Activated T-helper 1 cell treated with anti-CD3 and anti-CD28 coated beads, Interleukin-12 subunit alpha, Interleukin-12 subunit beta, Interleukin-2, Interleukin-4 antibody, amounts not matched to agents 30 ng/mL and 10 ng/mL and 1 ng/mL, durations not matched to agents 14 hours and 24 hours and 36 hours (primary cell): ENCODE measurements around the gene ADCY1. TPM values are rescaled to one million over a fixed set of nuclear protein-coding genes. Genes with fewer than 3 reads are reported as not detected.

Source experiments
- DNase-seq: peaks from one replicate; pipeline ENCODE4 v3.0.0; 2021; ENCODE audit warnings: low spot score
- H3K27ac Mint-ChIP-seq: one replicate; pipeline ENCODE4 v1.8.0; 2021; ENCODE audit warnings: mild to moderate bottlenecking, mixed read lengths
- H3K27me3 Mint-ChIP-seq: one replicate; pipeline ENCODE4 v1.8.0; 2022; ENCODE audit warnings: mild to moderate bottlenecking, moderate library complexity, mixed read lengths; ENCODE audit not compliant: insufficient read depth
- H3K36me3 Mint-ChIP-seq: one replicate; pipeline ENCODE4 v1.8.0; 2021; ENCODE audit warnings: low read depth, mixed read lengths
- H3K4me1 Mint-ChIP-seq: one replicate; pipeline ENCODE4 v1.8.0; 2021; ENCODE audit warnings: low read depth, mixed read lengths
- H3K4me3 Mint-ChIP-seq: one replicate; pipeline ENCODE4 v1.8.0; 2021; ENCODE audit warnings: mild to moderate bottlenecking, moderate library complexity, mixed read lengths
- H3K9me3 Mint-ChIP-seq: one replicate; pipeline ENCODE4 v1.8.0; 2021; ENCODE audit warnings: mixed read lengths
- intact Hi-C: fragments of 100-400 bp; cut with micrococcal nuclease; formaldehyde crosslinking; loops from one replicate; pipeline ENCODE4 v1.15.1; 2024
- total RNA-seq: library from RNA; stranded (reverse); gene quantifications from 2 replicates; pipeline ENCODE4 v1.2.3, GENCODE V29; 2022

The ADCY1 gene
- total RNA-seq, 1 donor from 2014 or later, result 2.9 TPM

DNA sequence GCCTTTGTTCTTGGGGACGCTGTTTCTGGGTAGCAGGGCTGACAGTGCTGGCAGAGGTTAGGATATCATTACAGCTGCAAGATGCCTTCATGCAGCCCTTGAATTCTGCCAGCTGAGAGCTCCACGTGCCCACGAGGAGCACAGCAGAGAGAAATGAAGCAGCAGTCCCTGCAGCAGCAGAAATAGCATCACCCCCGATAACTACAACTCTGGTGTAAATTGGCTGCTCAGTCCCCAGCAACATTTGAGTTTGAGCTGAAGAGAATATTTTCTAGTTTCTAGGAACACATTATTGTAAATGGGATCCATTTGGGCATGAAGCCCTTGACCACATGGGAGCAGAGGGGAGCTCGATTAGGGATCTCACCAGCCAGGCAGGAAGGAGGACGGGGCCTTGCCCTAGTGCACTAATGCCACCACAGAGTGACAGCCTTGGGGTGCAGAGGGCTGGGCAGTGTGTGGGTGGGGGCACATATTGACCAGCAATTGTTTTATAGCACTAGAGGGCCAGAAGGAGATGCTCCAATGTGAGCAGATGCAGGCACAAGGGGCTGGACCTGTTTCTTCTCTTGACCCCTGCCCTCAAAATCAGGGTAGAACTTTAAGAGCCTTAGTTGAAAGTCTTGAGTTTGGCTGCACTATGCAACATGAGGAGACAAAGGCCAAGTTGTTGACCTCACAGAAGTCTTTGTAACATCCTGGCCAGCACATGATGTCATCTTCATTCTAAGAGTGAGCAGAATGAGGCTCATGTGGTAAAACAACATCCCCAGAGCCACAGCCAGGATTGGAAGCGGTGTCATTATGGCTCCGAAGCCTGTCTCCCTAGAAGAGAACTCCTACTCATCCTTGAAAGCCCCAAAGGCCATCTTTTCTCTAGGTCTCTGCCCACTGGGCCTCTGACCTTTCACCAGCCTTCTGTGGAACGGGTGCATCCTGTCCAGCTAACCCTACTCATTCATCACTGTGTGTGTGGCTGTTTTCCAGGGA lies 52.6 kb downstream of the ADCY1 start:
- H3K27me3 Mint-ChIP-seq, result no peaks in the 10 kb centered on the region
- no peak overlapping the region for H3K4me3 Mint-ChIP-seq
- H3K9me3 Mint-ChIP-seq, result no peaks in the 10 kb centered on the region
- H3K27ac Mint-ChIP-seq, result no peak overlapping the region
- no peaks in the 10 kb centered on the region for H3K36me3 Mint-ChIP-seq
- intact Hi-C loops, result no loop called here
- H3K4me1 Mint-ChIP-seq, result no peaks in the 10 kb centered on the region
- no peak for DNase-seq

DNA sequence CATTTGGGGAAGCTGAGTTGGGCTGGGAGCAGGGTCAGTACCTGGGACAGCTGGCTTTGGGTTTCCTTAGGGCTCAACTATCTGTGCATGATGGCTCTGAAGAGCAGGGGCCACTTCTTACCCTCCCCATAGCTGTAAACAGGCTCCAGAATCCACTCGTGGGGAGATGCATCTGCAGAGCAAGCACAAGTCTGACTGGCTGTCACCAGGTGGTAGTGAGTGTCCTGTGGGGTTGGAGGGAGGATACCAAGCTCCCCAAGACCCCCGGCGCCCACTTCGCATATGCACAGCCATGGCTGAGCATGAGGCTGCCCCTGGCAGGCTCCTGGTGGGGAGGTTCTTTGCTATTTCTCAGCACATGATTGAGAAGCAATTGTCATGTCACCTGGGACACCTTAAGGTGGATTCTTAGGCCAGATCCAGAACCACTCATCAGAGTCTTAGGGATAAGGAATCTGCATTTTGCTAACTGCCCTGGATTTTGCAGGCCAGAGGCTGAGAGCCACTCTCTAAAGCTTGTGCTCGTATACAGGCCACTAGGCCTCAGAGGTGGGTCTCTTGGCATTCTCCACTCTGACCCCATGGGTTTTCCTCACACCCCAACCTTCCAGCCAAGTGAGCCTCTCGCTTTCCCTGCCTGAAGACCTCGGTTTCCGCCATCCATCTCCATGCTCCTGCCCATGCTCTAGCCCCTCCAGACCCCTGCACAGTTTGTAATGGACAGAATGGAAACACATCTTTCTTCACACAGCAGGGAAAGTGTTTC lies 53.7 kb downstream of the ADCY1 start:
- Mint-ChIP-seq H3K27ac (no peak overlapping the region), H3K27me3 (no peaks in the 10 kb centered on the region), H3K4me1 (no peaks in the 10 kb centered on the region), H3K9me3 (no peaks in the 10 kb centered on the region), H3K36me3 (no peaks in the 10 kb centered on the region), H3K4me3 (no peak overlapping the region)
- DNase-seq, result no peak
- intact Hi-C loops, result no loop called here

DNA sequence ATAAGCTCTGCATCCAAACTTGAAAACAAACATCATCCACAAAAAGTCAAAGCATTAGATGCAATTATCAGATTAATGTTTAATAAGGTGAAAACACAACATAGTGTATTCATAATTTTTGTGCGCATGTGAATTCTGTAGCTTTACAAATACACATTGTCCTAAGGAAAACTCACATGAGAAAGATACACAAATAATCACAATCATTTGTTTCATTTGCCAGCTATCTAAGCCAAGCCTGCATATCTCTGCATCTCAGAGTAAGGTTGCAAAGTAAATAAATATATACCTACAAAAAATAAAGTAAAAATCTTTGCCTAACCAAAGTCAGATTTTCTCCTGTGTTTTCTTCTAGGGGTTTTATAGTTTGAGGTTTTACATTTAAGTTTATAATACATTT lies 57.4 kb downstream of the ADCY1 start:
- Mint-ChIP-seq H3K4me1 (no peaks in the 10 kb centered on the region), H3K4me3 (no peak overlapping the region), H3K36me3 (no peaks in the 10 kb centered on the region), H3K27ac (no peak overlapping the region), H3K27me3 (peaks cover 3% of the 10 kb centered on the region), H3K9me3 (no peaks in the 10 kb centered on the region)
- no peak for DNase-seq
- intact Hi-C loops, result no loop called here

DNA sequence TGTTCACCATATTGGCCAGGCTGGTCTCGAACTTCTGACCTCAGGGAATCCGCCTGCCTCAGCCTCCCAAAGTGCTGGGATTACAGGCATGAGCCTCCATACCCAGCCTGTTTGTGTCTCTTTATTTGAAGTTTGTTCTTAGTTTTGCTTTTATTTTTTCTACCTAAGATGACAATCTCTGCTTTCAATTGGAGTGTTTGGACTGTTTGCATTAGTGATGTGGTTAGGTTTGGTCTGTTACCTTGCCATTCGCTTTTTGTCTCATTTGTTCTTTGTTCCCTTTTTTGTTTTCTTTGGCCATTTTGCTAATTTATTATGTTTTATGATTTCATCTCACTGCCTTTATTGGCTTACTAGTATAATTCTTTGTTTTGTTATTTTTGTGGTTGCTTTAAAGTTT lies 62.6 kb downstream of the ADCY1 start:
- DNase-seq, result no peak

DNA sequence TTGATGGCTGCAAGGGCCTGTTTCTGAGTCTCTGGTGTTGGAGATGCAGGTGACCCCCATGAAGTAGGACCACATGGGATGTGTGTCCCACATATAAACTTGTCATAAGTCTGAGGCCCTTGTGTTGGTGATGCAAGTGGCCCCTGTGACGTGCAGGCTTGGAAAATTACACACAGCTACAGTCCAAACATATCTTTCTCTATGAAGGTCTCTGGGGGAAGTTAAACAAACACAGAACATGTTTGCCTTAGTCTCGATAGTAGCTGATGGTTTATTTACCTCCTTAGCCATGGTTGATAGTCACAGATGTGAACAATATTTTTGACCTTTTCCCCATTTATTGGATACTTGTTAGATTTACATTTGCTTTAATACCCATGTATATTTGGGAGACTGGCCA lies 64.7 kb downstream of the ADCY1 start:
- Mint-ChIP-seq H3K4me1 (no peaks in the 10 kb centered on the region), H3K36me3 (no peaks in the 10 kb centered on the region), H3K27ac (no peak overlapping the region), H3K9me3 (no peaks in the 10 kb centered on the region), H3K27me3 (peaks cover 5% of the 10 kb centered on the region), H3K4me3 (no peak overlapping the region)
- intact Hi-C loops, result no loop called here
- DNase-seq, result no peak

More for the DNA sequence above, 62.6 kb downstream of the ADCY1 start:
- peaks cover 5% of the 10 kb centered on the region for H3K27me3 Mint-ChIP-seq
- no peaks in the 10 kb centered on the region for H3K36me3 Mint-ChIP-seq
- H3K27ac Mint-ChIP-seq, result no peak overlapping the region
- intact Hi-C loops, result no loop called here
- no peaks in the 10 kb centered on the region for H3K9me3 Mint-ChIP-seq
- no peak overlapping the region for H3K4me3 Mint-ChIP-seq
- H3K4me1 Mint-ChIP-seq, result no peaks in the 10 kb centered on the region

DNA sequence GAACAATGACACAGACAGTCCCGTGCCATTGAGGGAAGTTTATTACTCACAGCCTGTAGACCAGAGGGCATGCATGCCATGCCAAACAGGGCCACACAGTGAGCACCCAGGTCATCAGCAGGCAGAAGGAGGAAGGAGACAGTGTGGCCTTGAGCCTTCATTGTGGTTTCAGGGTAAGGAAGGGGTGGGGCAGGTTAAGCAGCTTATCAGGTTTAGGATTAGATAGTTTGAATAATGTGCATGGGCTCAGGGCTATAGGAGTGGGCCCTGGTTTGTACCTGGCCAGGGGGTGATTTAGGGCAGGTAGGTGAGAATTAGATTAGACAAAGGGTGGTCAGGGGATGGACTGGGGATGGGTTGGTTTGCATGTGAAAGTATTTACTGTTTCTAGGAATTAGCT lies 67.9 kb downstream of the ADCY1 start:
- no peak for DNase-seq
- Mint-ChIP-seq H3K9me3 (no peaks in the 10 kb centered on the region), H3K4me1 (no peaks in the 10 kb centered on the region), H3K27ac (no peak overlapping the region), H3K4me3 (no peak overlapping the region), H3K36me3 (no peaks in the 10 kb centered on the region), H3K27me3 (peaks cover 2% of the 10 kb centered on the region)
- intact Hi-C loops, result no loop called here

DNA sequence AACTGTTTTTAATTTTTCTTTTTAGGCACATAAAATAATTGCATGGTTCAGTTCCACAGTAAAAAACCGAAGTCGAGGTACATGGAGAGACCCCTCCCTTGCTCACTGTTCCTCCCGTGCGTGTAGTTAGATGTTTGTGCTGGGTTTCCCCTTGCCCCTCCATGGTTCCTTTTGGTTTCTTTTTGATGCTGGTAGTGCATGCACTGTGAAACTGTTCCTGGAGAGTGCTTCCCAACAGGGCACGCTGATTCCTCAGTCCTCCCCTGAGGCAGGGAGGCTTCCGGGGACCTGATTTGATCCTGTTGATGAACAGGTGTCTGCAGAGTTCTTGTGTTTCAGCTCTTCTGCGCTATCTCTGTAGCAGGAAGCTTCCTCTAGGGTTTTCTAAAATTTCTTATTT lies 69.5 kb downstream of the ADCY1 start:
- no peak for DNase-seq
- intact Hi-C loops, result no loop called here
- H3K4me1 Mint-ChIP-seq, result no peaks in the 10 kb centered on the region
- no peak overlapping the region for H3K4me3 Mint-ChIP-seq
- no peaks in the 10 kb centered on the region for H3K9me3 Mint-ChIP-seq
- H3K27ac Mint-ChIP-seq, result no peak overlapping the region
- H3K36me3 Mint-ChIP-seq, result no peaks in the 10 kb centered on the region
- no peaks in the 10 kb centered on the region for H3K27me3 Mint-ChIP-seq

DNA sequence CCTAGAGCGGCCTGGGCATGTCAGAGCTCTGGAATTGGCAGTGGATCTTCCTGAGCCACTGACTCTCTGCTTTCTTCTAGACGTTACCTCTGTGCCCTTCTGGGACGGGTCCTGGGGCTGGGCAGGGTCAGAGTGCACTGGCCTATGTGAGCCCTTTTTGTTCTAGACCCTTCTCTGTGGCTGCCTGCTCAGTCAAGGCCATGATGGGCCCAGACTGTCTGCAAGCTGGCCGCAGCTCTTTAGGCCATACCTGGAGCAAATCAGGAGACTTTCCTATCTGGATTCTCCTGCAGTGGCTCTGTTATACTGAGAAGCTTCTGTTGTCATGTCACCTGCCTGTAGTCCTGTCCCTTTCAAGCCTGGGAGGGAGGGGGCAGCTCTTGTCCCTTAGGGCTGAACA lies 70.1 kb downstream of the ADCY1 start:
- H3K27me3 Mint-ChIP-seq, result no peaks in the 10 kb centered on the region
- intact Hi-C loops, result no loop called here
- DNase-seq, result no peak
- H3K4me1 Mint-ChIP-seq, result no peaks in the 10 kb centered on the region
- no peak overlapping the region for H3K4me3 Mint-ChIP-seq
- no peaks in the 10 kb centered on the region for H3K9me3 Mint-ChIP-seq
- H3K27ac Mint-ChIP-seq, result no peak overlapping the region
- H3K36me3 Mint-ChIP-seq, result no peaks in the 10 kb centered on the region

DNA sequence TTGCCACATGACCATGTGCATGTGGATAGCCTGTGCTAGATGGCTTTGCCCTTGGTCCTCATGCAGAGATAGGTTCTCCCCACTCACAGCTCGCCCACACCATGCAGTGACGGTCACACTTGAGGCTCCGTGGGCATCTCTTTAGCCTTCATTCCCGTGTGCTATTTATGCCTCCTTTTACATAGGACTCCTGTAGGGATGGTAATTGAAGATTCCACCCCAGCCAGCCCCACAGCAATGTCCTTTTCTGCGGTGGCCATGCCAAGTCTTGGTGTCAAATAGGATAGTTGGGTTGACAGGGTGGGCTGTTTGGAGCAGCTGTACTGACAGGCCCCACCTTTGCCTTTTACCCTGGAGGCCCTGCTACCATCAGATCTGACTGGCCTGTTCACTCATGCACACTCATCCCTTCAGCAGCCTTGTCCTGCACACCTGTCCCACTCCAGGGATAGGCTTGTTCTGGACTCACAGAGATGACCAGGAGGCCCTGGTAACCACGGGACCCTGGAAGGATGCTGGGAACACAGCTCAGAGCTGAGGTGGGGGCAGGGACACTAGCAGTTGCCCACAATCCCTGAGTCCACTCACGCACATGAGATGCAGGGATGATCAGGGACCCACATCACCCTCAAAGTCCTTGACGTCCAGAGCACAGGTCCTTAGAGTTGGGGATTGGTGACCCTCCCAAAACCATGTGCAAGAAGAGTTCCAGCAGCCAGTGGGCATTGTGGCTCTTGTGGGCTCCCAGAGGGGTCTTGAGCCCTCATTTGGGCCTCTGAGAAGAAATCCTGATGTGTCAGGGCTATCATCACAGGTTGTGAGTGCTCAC lies 71.2 kb downstream of the ADCY1 start:
- no peak for DNase-seq
- intact Hi-C loops, result no loop called here
- Mint-ChIP-seq H3K36me3 (no peaks in the 10 kb centered on the region), H3K4me1 (no peaks in the 10 kb centered on the region), H3K27me3 (no peaks in the 10 kb centered on the region), H3K4me3 (no peak overlapping the region), H3K9me3 (no peaks in the 10 kb centered on the region), H3K27ac (no peak overlapping the region)

DNA sequence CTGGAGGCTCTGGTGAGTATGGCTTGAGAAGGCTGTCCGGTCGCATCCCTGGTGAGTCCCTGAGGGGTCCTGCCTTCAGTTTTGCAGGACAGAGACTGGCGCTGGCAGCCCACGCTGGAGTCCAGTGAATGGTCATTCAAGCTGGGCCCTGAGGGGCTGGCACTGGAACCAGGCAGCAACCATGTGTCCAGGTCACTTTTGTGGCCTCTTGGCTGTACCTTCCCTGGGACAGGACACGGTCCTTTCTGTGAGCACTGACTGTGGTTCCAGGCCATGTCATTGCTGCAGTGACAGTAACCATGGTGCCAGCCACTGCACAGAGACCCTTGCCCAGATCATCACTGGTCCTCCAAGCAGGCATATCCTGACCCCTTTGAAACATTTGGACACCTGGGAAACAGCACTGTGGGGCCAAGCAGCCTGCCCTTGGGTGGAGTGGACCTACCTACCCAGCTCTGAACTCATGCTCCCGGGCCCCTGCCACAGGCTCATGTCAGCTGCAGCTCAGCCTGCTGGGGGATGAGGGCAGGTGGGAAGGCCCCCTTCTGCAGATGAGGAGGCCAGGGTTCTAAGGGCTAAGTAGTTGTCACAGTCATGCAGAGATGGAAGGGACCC lies 72.1 kb downstream of the ADCY1 start:
- Mint-ChIP-seq H3K27ac (no peak overlapping the region), H3K4me3 (no peak overlapping the region), H3K9me3 (no peaks in the 10 kb centered on the region), H3K36me3 (no peaks in the 10 kb centered on the region), H3K4me1 (no peaks in the 10 kb centered on the region), H3K27me3 (no peaks in the 10 kb centered on the region)
- intact Hi-C loops, result no loop called here
- no peak for DNase-seq

DNA sequence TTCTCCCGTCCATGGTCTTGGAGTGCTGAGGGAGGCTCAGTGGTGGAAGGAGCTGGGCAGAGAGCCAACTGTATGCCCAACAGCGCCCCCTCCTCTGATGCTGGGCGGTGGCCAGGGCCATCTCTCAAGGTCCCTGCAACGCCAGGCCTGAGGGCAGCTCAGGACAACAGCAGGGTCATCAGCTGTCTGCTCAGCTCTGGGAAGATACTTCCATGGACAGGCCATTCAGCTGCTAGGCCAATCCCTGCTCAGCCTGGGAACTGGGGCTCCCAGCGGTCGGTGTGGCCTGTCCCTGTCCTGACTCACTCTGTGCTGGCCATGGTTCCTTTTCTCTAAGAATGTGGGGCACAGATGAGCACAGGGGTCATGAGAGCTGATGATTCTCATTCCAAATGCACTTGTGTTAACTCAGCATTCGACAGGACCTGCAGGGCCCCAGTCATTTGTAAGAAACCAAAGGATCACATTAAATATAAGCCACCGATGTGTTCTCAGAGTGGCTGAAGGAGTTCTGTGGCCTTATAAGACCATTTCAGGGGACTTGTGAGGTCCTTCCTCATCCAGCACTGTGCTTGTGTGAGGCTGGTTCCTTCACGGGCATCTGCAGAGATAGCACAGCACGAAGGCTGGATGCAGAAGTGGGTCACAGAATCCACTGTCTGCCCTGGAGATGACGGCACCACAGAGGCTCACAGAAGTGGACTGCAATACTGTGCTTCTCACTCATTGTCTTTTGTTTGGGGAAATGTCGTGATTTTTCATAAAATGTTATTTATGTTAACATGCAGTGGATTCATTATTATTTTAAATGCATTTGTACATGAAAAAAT lies 73.0 kb downstream of the ADCY1 start:
- H3K27ac Mint-ChIP-seq, result no peak overlapping the region
- H3K36me3 Mint-ChIP-seq, result no peaks in the 10 kb centered on the region
- no peak for DNase-seq
- intact Hi-C loops, result no loop called here
- no peak overlapping the region for H3K4me3 Mint-ChIP-seq
- H3K9me3 Mint-ChIP-seq, result no peaks in the 10 kb centered on the region
- no peaks in the 10 kb centered on the region for H3K4me1 Mint-ChIP-seq
- H3K27me3 Mint-ChIP-seq, result no peaks in the 10 kb centered on the region
